B cell (primary cell): ENCODE results near the gene IL10RA.

Experiments used
- CTCF ChIP-seq: fragments of 200-600 bp; IDR thresholded peaks from one replicate; pipeline ENCODE4 v1.8.0; 2022; ENCODE audit warnings: antibody characterized with exemption, mild to moderate bottlenecking
- EZH2 ChIP-seq: IDR thresholded peaks from 2 replicates; pipeline ENCODE4 v1.6.1; 2012; ENCODE audit warnings: borderline replicate concordance, low read depth, mild to moderate bottlenecking, moderate library complexity, low read length; ENCODE audit not compliant: insufficient read depth, poor library complexity, severe bottlenecking

- TF ChIP-seq CTCF, result no peak
- no peak for TF ChIP-seq EZH2
These were observed 29.2 kb downstream of the IL10RA start for GRCh38 chr11:118015385-118015841.
